Activated CD4-positive, alpha-beta T cell treated with anti-CD3 and anti-CD28 coated beads for 24 hours (primary cell): ENCODE results near the gene GFRA1.

Experiments used
- DNase-seq, 2 donors: peaks; one replicate each; pipeline ENCODE4 v3.0.0-alpha.2; 2020; ENCODE audit warnings: low read depth in 2 of 2

The GFRA1 gene

DNA sequence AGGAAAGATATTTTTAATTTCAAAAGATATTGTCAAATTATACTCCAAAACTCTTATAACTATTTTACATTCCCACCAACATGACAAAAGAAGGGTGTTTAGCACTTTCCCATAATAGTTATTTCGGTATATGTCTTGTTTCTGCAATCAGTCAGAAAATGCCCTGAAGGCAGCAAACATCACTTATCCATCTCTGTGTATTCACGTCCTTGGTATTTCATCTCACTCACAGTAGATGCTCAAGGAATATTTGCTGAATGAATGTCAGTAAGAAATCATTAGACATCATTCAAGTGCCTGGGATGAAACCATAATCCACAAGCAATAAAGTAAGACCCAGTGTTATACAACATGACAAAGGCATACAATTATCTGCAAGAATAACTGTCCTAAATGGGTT is 112.7 kb downstream of the GFRA1 start:
- DNase-seq = no peak

GRCh38 chr10:116159197-116159596 is 113.8 kb downstream of the GFRA1 start:
- DNase-seq = no peak

DNA sequence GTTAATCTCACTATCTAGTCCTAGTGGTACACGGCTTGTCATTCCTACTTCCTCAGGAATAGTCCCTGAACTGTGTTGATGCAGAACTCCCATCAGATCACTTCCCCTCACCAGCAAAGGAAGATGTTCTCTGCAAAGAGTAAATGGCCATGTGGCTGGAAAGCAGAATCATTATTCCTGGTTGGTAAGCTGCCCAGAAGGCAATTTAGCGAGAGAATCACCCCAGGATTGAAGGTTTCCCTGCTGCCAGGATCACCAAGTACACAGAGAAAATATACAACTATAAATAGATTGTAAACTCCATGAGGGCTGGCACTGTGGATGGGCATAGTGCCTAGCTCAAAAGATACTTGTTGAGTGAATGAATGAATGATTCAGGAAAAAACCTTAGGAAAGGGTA is 115.0 kb downstream of the GFRA1 start:
- DNase-seq = no peak

- no peak for DNase-seq
These were observed 115.5 kb downstream of the GFRA1 start for GRCh38 chr10:116157485-116157884.

- no peak for DNase-seq
These were observed 116.2 kb downstream of the GFRA1 start for GRCh38 chr10:116156819-116157218.

- no peak for DNase-seq
These were observed 117.8 kb downstream of the GFRA1 start for GRCh38 chr10:116155191-116155590.

- no peak for DNase-seq
These were observed 118.4 kb downstream of the GFRA1 start for GRCh38 chr10:116154651-116155050.

GRCh38 chr10:116151076-116151475 is 121.9 kb downstream of the GFRA1 start:
- no peak for DNase-seq

DNA sequence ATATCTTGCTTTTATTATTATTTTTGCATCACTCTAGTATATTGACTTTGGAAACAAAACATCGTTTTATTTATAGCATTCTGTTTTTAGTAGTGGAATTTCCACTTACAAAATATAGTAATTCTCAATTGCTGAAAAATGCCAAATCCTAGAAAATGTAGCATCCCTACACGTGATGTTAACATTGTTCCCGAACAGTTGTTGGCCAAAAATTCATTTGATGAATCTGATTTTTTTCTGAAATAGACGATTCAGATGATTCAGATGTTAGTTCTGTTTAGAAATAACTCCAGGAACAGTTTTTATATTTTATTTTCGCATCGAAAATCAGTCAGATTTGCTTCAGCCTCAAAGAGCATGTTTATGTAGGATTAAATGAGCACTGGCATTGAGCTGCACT is 122.4 kb downstream of the GFRA1 start:
- no peak for DNase-seq

DNA sequence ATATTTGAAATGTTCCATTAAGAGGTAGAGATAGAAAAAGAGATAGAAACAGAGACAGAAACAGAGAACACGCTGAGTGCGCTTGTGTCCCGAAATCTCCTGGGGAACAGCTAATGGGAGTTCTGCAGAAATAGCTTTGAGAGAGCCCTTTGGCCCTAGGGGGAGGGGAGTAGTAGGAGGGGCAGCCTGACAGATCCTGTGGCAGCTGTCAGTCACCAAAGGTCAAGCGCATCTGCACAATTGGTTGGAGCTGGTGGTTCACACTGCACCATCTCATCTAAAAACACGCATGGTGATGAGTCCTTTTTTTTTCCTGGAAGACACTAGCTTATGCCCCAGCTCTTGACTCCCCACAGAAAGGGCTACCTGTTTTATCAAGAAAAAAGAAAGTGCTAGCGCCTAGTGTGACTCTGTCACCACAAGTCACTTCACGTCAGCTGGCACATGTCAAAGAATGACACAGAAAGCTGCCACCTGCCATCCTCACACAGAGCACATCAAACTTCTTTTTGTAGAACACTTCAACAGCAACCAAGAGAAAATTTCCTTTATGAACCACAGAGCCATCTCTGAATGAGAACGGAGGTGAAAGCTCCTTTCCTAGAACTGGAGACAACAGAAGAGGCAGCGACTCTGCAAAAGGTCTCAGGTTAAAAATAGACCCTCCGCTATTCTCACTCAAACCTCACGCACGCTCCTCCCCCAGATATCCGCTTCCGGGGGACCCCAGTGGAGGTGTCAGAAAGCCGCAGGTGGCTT is 125.7 kb downstream of the GFRA1 start:
- peak in 1 of 2 donors; percentile 3 for DNase-seq

GRCh38 chr10:116146372-116147140 is 126.5 kb downstream of the GFRA1 start:
- no peak for DNase-seq

GRCh38 chr10:116143673-116144222 is 129.3 kb downstream of the GFRA1 start:
- no peak for DNase-seq

GRCh38 chr10:116141855-116142254 is 131.2 kb downstream of the GFRA1 start:
- DNase-seq = no peak

- DNase-seq = no peak
These were observed 131.8 kb downstream of the GFRA1 start for GRCh38 chr10:116141246-116141645.

DNA sequence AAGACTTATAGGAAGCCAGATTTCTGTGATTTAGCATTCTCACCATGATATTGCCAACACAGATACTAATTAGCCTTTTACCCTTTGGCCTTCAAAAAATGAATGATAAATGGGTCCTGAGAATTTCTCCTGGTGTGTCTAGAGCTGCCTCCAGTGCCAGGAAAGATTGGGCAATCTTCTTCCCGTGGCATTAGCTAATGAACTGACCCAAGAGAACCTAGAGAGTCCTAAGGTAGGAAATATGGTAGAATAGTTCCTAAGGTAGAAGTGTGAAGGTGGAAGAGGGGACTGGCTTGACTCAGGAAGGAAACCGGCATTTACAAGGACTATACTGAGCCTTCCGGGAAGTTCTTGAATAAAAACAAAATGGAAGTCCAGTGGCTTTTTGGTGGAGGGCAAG is 133.1 kb downstream of the GFRA1 start:
- no peak for DNase-seq

GRCh38 chr10:116138897-116139296 is 134.1 kb downstream of the GFRA1 start:
- no peak for DNase-seq

DNA sequence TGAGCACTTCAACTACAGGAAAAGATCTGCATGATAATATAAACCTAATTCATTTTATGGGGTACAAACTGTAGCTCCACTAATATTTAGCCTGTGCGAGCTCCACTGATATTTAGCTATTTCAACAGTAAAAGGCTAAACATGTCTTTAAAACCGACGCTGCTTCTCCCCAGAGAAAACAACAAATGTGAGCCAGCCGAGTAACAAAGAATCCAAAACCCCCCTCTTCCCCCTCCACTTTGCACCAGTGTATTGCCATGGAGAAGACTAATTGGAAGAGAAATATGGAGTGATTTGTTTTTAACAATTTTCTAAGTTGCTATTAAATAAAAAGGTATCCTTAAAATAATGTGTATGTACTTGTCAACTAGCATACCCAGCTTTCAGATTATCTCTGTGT is 136.7 kb downstream of the GFRA1 start:
- no peak for DNase-seq

GRCh38 chr10:116134322-116134721 is 138.7 kb downstream of the GFRA1 start:
- no peak for DNase-seq

- no peak for DNase-seq
These were observed 139.4 kb downstream of the GFRA1 start for GRCh38 chr10:116133634-116134033.

DNA sequence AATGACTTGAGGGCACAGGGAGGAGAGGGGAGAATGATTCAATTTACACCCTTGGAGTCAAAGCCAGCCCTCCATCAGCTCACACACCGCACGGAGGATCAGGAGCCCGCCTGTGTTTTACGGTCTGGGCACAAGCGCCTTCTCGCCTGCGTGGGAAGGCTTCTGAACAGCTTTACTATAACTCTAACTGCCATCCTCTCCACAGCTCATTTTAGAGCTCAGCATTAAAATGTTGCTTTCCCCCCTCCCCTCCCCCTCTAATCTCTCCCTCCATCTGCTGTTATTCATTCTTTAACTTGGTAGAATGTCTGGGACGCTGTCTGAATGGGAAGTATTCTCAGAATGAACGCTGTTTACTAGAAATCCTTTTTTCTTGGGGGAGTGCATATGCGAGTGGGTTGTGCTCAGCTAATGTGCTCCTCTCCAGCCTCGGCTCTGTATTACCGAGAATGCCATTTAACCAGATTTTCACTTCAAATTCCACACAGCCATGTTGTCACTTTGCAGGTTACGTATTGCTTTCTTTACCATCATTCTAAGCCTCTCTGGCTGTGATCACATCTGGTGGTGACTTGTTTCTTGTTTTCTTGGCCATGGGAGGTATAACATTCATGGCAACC is 140.1 kb downstream of the GFRA1 start:
- no peak for DNase-seq

DNA sequence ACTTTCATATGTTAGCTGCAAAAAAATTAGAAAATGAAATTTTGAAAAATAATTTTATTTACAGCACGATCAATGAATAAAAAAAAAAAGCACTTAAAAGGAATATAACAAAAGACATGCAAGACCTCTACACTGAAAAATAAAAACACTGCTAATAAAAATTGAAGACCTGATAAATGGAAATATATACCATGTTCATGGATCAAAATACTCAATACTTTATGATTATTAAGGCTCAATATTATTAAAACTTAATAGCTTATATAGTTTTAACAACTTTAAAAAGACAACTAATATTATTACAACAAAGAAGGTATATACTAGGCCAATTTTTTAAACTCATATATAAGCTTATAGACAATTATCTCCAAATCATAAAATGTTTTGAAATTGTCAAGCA is 143.0 kb downstream of the GFRA1 start:
- DNase-seq = no peak

GRCh38 chr10:116126954-116127695 is 145.9 kb downstream of the GFRA1 start:
- DNase-seq = no peak
